H1 (cell line): ENCODE data around the gene COLEC11. TPM values are rescaled to one million over a fixed set of nuclear protein-coding genes. Genes with fewer than 3 reads are reported as not detected.

Experiments used
- CTCF ChIA-PET: fragments of 300-600 bp; sonication (Branson Sonifier 250); formaldehyde crosslinking; loops from one replicate; lab custom pipeline; 2021; ENCODE audit not compliant: partially characterized antibody; lab: Charles Lee
- POLR2A ChIA-PET: fragments of 300-600 bp; sonication (Branson Sonifier 250); formaldehyde crosslinking; loops from one replicate; lab custom pipeline; 2021; ENCODE audit warnings: inconsistent platforms; ENCODE audit not compliant: partially characterized antibody; lab: Charles Lee
- DNase-seq, 2 experiments: peaks; one replicate each; pipeline versions ENCODE4 v3.0.0 to v3.0.0-alpha.2; 2010 to 2022; ENCODE audit warnings: low spot score in 2 of 2, low read depth in 1 of 2, mixed read lengths in 1 of 2
- FAIRE-seq: peaks from 2 replicates; lab custom pipeline; 2011; peaks lifted over from hg19 to GRCh38; lab: Jason Lieb, UNC
- H2AFZ ChIP-seq: 2 replicates; pipeline ENCODE4 v1.8.1; 2012; ENCODE audit warnings: low read length, inconsistent platforms
- H2AK5ac ChIP-seq: 2 replicates; pipeline ENCODE4 v1.6.1; 2013; ENCODE audit warnings: low read depth, low read length
- H2BK120ac ChIP-seq: replicated peaks from 2 replicates; pipeline ENCODE3; 2013; ENCODE audit warnings: low read depth, low read length, inconsistent platforms
- H2BK12ac ChIP-seq: 2 replicates; pipeline ENCODE4 v1.6.1; 2013; ENCODE audit warnings: low read depth, low read length
- H2BK15ac ChIP-seq: 2 replicates; pipeline ENCODE4 v1.6.1; 2013; ENCODE audit warnings: low read length
- H2BK20ac ChIP-seq: 2 replicates; pipeline ENCODE4 v1.6.1; 2013; ENCODE audit warnings: low read length
- H2BK5ac ChIP-seq: 2 replicates; pipeline ENCODE4 v1.6.1; 2013; ENCODE audit warnings: low read depth, low read length
- H3K14ac ChIP-seq: 2 replicates; pipeline ENCODE4 v1.6.1; 2013; ENCODE audit warnings: inconsistent platforms; ENCODE audit not compliant: insufficient read length
- H3K18ac ChIP-seq: 2 replicates; pipeline ENCODE4 v1.6.1; 2013; ENCODE audit warnings: low read length; ENCODE audit errors: extremely low read depth
- H3K23ac ChIP-seq: 2 replicates; pipeline ENCODE4 v1.6.1; 2013; ENCODE audit warnings: inconsistent platforms; ENCODE audit not compliant: insufficient read length
- H3K23me2 ChIP-seq: 2 replicates; pipeline ENCODE4 v1.6.1; 2013; ENCODE audit warnings: low read depth, low read length
- H3K27ac ChIP-seq: 2 replicates; pipeline ENCODE4 v1.6.1; 2011; ENCODE audit warnings: low read depth, low read length, inconsistent platforms
- H3K27me3 ChIP-seq, 4 experiments: replicated peaks in 1 of 4; 1 replicate in 1 of 4; 2 replicates in 3 of 4; pipeline versions ENCODE4 v1.6.1 to v1.8.1; 2011 to 2013; ENCODE audit warnings: low read length in 3 of 4, mild to moderate bottlenecking in 3 of 4, inconsistent platforms in 2 of 4, mixed read lengths in 2 of 4, moderate library complexity in 1 of 4; ENCODE audit not compliant: control insufficient read depth in 3 of 4, insufficient read depth in 3 of 4; ENCODE audit errors: extremely low read depth in 1 of 4
- H3K36me3 ChIP-seq, 4 experiments: 2 replicates each; pipeline versions ENCODE4 v1.6.1 to v1.8.1; 2011 to 2013; ENCODE audit warnings: mild to moderate bottlenecking in 4 of 4, low read length in 3 of 4, moderate library complexity in 2 of 4, control low read depth in 1 of 4, inconsistent platforms in 1 of 4; ENCODE audit not compliant: insufficient read depth in 4 of 4, control insufficient read depth in 2 of 4
- H3K4ac ChIP-seq: replicated peaks from 2 replicates; pipeline ENCODE3; 2013; ENCODE audit warnings: low read length, low read depth, mixed read lengths, inconsistent platforms; ENCODE audit not compliant: insufficient read length
- H3K4me1 ChIP-seq, 4 experiments: replicated peaks in 1 of 4; 1 replicate in 1 of 4; 2 replicates in 3 of 4; pipeline versions ENCODE4 v1.6.1 to v1.8.1; 2011 to 2013; ENCODE audit warnings: low read length in 3 of 4, inconsistent platforms in 2 of 4, mixed read lengths in 1 of 4; ENCODE audit not compliant: insufficient read depth in 4 of 4, control insufficient read depth in 3 of 4
- H3K4me2 ChIP-seq, 2 experiments: 2 replicates each; pipeline versions ENCODE4 v1.6.1 to v1.8.1; 2011 to 2013; ENCODE audit warnings: low read depth in 2 of 2, low read length in 2 of 2, control low read depth in 1 of 2, inconsistent platforms in 1 of 2, mild to moderate bottlenecking in 1 of 2; ENCODE audit not compliant: insufficient read depth in 1 of 2
- H3K4me3 ChIP-seq, 4 experiments: fragments of 200-600, 300-600 bp in 1 of 4; sonication (generic), shearing (Covaris generic), sonication (Bioruptor Twin) in 1 of 4; 2 replicates each; pipeline versions ENCODE4 v1.5.1 to v1.8.1; 2011 to 2016; ENCODE audit warnings: low read length in 4 of 4, low read depth in 3 of 4, control low read depth in 2 of 4, inconsistent platforms in 2 of 4, mild to moderate bottlenecking in 2 of 4, mixed read lengths in 1 of 4, moderate library complexity in 1 of 4; ENCODE audit not compliant: insufficient read depth in 2 of 4; ENCODE audit errors: extremely low read depth in 1 of 4
- H3K56ac ChIP-seq: replicated peaks from 2 replicates; pipeline ENCODE3; 2013; ENCODE audit warnings: low read depth, mild to moderate bottlenecking, mixed read lengths, low read length, inconsistent platforms; ENCODE audit not compliant: insufficient read length
- H3K79me1 ChIP-seq: 2 replicates; pipeline ENCODE4 v1.6.1; 2013; ENCODE audit warnings: low read depth, low read length, control low read depth
- H3K79me2 ChIP-seq, 2 experiments: 2 replicates each; pipeline versions ENCODE4 v1.6.1 to v1.8.1; 2012 to 2013; ENCODE audit warnings: low read length in 2 of 2, mild to moderate bottlenecking in 2 of 2, inconsistent platforms in 1 of 2; ENCODE audit not compliant: insufficient read depth in 2 of 2, control insufficient read depth in 1 of 2
- H3K9ac ChIP-seq, 4 experiments: replicated peaks in 1 of 4; 1 replicate in 1 of 4; 2 replicates in 3 of 4; pipeline versions ENCODE4 v1.6.1 to v1.8.1; 2011 to 2013; ENCODE audit warnings: low read depth in 3 of 4, low read length in 3 of 4, control low read depth in 2 of 4, mild to moderate bottlenecking in 2 of 4, moderate library complexity in 2 of 4, inconsistent platforms in 1 of 4; ENCODE audit errors: extremely low read depth in 1 of 4
- H3K9me3 ChIP-seq, 2 experiments: 2 replicates each; pipeline versions ENCODE4 v1.6.1 to v1.8.1; 2012 to 2013; ENCODE audit warnings: mild to moderate bottlenecking in 2 of 2, moderate library complexity in 2 of 2, control low read depth in 1 of 2, inconsistent platforms in 1 of 2, low read depth in 1 of 2, low read length in 1 of 2, mixed read lengths in 1 of 2; ENCODE audit not compliant: insufficient read depth in 2 of 2
- H4K20me1 ChIP-seq, 2 experiments: replicated peaks in 1 of 2; 2 replicates each; pipeline versions ENCODE3 to v1.8.1; 2011 to 2013; ENCODE audit warnings: inconsistent platforms in 2 of 2, low read length in 2 of 2, mild to moderate bottlenecking in 1 of 2; ENCODE audit not compliant: insufficient read depth in 2 of 2, control insufficient read depth in 1 of 2
- H4K5ac ChIP-seq: 2 replicates; pipeline ENCODE4 v1.6.1; 2013; ENCODE audit warnings: low read length, low read depth, mixed read lengths, inconsistent platforms; ENCODE audit not compliant: insufficient read length
- H4K8ac ChIP-seq: 2 replicates; pipeline ENCODE4 v1.8.0; 2013; ENCODE audit warnings: mild to moderate bottlenecking, moderate library complexity, low read length, inconsistent platforms; ENCODE audit not compliant: insufficient read depth; ENCODE audit errors: extremely low read depth
- H4K91ac ChIP-seq: replicated peaks from 2 replicates; pipeline ENCODE3; 2013; ENCODE audit warnings: low read length, mixed read lengths, inconsistent platforms; ENCODE audit not compliant: insufficient read length
- CEBPB ChIP-seq: IDR thresholded peaks from 2 replicates; pipeline ENCODE4 v1.6.1; 2012; ENCODE audit warnings: low read depth, low read length
- CTBP2 ChIP-seq: IDR thresholded peaks from 2 replicates; pipeline ENCODE4 v1.7.0; 2011; ENCODE audit warnings: borderline replicate concordance, mild to moderate bottlenecking, moderate library complexity, mixed read lengths, low read length; ENCODE audit not compliant: insufficient read depth, insufficient read length
- KDM1A ChIP-seq: fragments of 200-600, 300-600 bp; sonication (generic); IDR thresholded peaks from 2 replicates; pipeline ENCODE4 v1.7.1; 2016; ENCODE audit warnings: mild to moderate bottlenecking, low read length, borderline replicate concordance
- POLR2AphosphoS5 ChIP-seq: IDR thresholded peaks from 2 replicates; pipeline ENCODE4 v1.6.1; 2011; ENCODE audit warnings: low read depth, low read length
- SUZ12 ChIP-seq: fragments of 200-600 bp; sonication (generic); IDR thresholded peaks from 2 replicates; pipeline ENCODE4 v1.6.1; 2012; ENCODE audit warnings: mild to moderate bottlenecking, inconsistent platforms, low read length, moderate library complexity, mixed read lengths
- WGBS, 2 experiments: shearing (Covaris generic) in 1 of 2; methylation state at CpG; one replicate each; pipeline versions ENCODE4 v1.1.6 to v1.1.7; 2013 to 2015; ENCODE audit warnings: low lambda C conversion rate in 2 of 2, mixed read lengths in 2 of 2, inconsistent platforms in 1 of 2, low coverage in 1 of 2, missing lambda C conversion rate in 1 of 2; ENCODE audit not compliant: insufficient replicate concordance in 2 of 2, insufficient coverage in 1 of 2, insufficient read length in 1 of 2; ENCODE audit errors: extremely low coverage in 1 of 2, missing lambda C conversion rate in 1 of 2; 5-methylcytosine and 5-hydroxymethylcytosine counted together
- polyA plus RNA-seq, 7 experiments: library from polyadenylated mRNA; depleted of rRNA in 3 of 7; stranded (reverse) in 5 of 7; unstranded in 2 of 7; fragments of >200 nt in 5 of 7; fragments of 200-250 nt in 2 of 7; gene quantifications; 1 replicate in 5 of 7; 2 replicates in 1 of 7; 4 replicates in 1 of 7; pipeline versions ENCODE4 v1.2.1 to v1.2.3, GENCODE V29; 2011 to 2013; ENCODE audit warnings: missing spikeins in 2 of 7, mixed read lengths in 2 of 7
- total RNA-seq: library from RNA; stranded (reverse); fragmentation: NEBNext Ultra II Directional; extraction: Animal tissue kit (Norgen Biotek cat#: 25700); gene quantifications from 2 replicates; pipeline ENCODE4 v1.2.1, GENCODE V29; 2021

The COLEC11 gene
- total and polyA plus RNA-seq, 2 of the 8 experiments (the other 6 are each of a cell fraction or from before 2014, with no cell fraction given), result 0.47 to 0.80 TPM

DNA sequence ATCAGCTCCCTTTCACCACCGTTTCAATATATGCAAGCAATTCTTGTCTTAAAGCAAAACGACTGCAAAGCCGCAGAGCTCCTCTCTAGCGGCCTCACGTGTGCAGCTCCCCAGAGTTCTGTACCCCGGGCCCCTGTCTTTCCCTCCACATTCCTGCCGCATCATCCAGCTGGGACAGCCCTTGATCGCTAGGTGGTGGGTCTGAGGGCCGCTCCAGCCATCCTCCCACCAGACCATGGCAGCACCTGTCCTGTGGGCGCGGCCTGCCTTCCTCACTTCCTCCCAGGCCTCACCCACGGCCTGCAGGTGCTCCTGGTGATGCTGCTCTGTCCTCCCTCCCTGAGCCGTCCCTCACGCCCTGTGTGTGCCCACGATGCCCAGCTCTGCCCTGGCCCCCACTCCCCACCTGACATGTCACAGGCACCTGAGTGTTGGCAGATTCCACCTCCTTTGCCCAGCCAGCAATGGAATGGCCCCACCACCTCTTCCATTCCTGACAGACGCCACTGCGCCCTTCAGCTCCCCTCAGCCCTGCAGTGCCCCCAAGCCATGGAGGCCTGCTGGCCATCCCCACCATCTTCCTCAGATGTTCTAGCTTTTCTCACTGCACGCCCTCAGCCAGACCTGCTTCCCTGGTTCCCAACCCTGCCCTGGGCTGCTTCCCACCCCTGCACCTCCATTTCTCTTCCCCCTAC lies 47.8 kb downstream of the COLEC11 start:
- Histone ChIP-seq H2BK20ac (no peak overlapping the region), H4K5ac (no peak overlapping the region), H4K8ac (peak overlapping the region; percentile 16), H3K4ac (no peak overlapping the region), H3K23me2 (no peaks in the 10 kb centered on the region), H3K79me2 (no peaks in the 10 kb centered on the region), H3K4me2 (no peak overlapping the region), H2BK15ac (no peak overlapping the region), H3K36me3 (no peaks in the 10 kb centered on the region), H2BK12ac (peak overlapping the region; percentile 50; the same call in 1 of the 2 replicates), H2AK5ac (no peak overlapping the region), H3K56ac (no peak overlapping the region), H3K79me1 (no peaks in the 10 kb centered on the region; the same call in 1 of the 2 replicates), H3K27me3 (no peaks in the 10 kb centered on the region), H2BK120ac (no peak overlapping the region), H3K4me3 (no peak overlapping the region), H3K4me1 (no peaks in the 10 kb centered on the region; a peak in 1 of 7 replicates), H4K91ac (no peak overlapping the region), H3K23ac (no peak overlapping the region), H3K9me3 (no peaks in the 10 kb centered on the region), H3K9ac (no peak overlapping the region), H3K27ac (no peak overlapping the region), H3K18ac (no peak overlapping the region), H2AFZ (no peak overlapping the region), H3K14ac (no peak overlapping the region), H2BK5ac (no peak overlapping the region), H4K20me1 (no peaks in the 10 kb centered on the region)
- no peak for FAIRE-seq
- POLR2A ChIA-PET, result interaction anchor here (0.8 to 2.7 kb wide), 4 partner anchors 9 to 89 kb away, joined by 3 to 15 read pairs (median 4); no protein-coding TSS in a partner anchor
- WGBS, 2 experiments, result 92% methylated on average over 18 of the region's 18 CpGs; no CpG with 5 or more reads in 1 of the 2 experiments
- peak in 1 of 2 experiments; percentile 38 for DNase-seq
- CTCF ChIA-PET, result interaction anchor here (0.8 to 2.6 kb wide), 6 partner anchors 9 to 199 kb away, joined by 3 to 22 read pairs (median 6); no protein-coding TSS in a partner anchor
- TF ChIP-seq SUZ12 (no peak), CTBP2 (no peak), CEBPB (no peak), KDM1A (no peak), POLR2AphosphoS5 (no peak)
